Measurements from ENCODE around the gene MFAP5.

DNA sequence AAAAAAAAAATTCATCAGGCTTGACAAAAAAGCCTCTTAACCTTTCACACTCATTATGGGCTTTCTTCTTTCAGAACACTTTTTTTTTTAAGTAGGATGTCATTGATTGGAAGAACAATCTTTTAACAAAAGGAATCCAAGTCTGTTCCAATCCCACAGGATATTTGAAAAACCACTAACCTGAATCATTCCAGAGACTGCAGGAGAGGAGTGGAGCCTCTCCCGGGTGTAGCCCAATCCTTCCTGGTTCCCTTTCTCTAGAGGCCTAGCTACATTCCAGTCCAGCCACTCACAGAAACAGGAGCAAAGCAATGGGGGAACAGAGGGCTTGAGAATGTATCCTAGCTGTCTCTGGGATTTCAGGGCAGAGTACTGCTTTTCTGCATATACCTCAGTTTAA lies 4.3 kb downstream of the MFAP5 start:
- TF ChIP-seq POLR2AphosphoS5 (IDR thresholded peaks at IDR 0.05) = no peak
- no peak for TF ChIP-seq POLR2A (IDR thresholded peaks at IDR 0.05)

Measured in transverse colon (tissue), 3 donors.